Glomerular visceral epithelial cell (primary cell): ENCODE measurements around the gene KRT71.

Experiments used
- DNase-seq: peaks from one replicate; pipeline ENCODE4 v3.0.0-alpha.2; 2016; ENCODE audit errors: extremely low spot score

The KRT71 gene

GRCh38 chr12:52496590-52497071 lies 56.3 kb downstream of the KRT71 start:
- DNase-seq = peak; percentile 56

GRCh38 chr12:52496054-52496453 lies 56.9 kb downstream of the KRT71 start:
- no peak for DNase-seq

- DNase-seq = peak; percentile 38
These were observed 57.6 kb downstream of the KRT71 start for GRCh38 chr12:52495389-52495788.

- DNase-seq = no peak
These were observed 58.4 kb downstream of the KRT71 start for GRCh38 chr12:52494518-52494917.

- no peak for DNase-seq
These were observed 58.8 kb downstream of the KRT71 start for GRCh38 chr12:52494100-52494499.
